ENCODE measurements around the gene MACROD2. TPM values are rescaled to one million over a fixed set of nuclear protein-coding genes. Genes with fewer than 3 reads are reported as not detected.

The MACROD2 gene
- polyA plus RNA-seq, 1 donor from 2014 or later, result 23.2 TPM

DNA sequence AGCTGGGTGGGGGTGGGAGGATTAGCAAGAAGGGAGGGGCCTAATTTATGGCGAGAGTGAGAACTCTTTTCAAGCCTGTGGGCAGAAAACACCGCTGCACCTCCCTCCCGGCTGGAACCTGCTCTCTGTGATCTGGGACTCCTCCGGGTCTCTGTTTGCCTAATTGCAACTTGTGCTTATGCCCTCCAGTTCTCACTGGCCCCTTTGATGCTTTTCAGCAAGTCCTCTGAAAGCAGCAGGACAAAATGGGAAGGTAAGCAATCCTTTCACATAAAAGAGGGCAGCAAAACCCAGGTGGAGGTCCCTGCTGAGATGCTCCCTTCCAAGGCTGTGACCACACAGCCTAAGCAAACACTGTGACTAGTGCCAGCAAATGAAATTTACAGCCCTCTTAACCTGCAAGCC lies 865.1 kb downstream of the MACROD2 start:
- Histone ChIP-seq H3K36me3 (ENCODE audit: insufficient read depth, low read length) (no peaks in the 10 kb centered on the region), H2AFZ (ENCODE audit: low read depth, low read length) (no peak overlapping the region), H4K20me1 (ENCODE audit: insufficient read depth) (no peaks in the 10 kb centered on the region), H3K4me3 (ENCODE audit: low read length) (no peak overlapping the region), H3K9ac (ENCODE audit: low read length) (no peak overlapping the region), H3F3A (ENCODE audit: insufficient read depth, low read length, poor library complexity, severe bottlenecking) (no peaks in the 10 kb centered on the region), H3K9me3 (ENCODE audit: low read length) (no peaks in the 10 kb centered on the region), H3K79me2 (replicated peaks; ENCODE audit: insufficient read depth, low read length) (no peaks in the 10 kb centered on the region), H3K27me3 (ENCODE audit: insufficient read depth, low read depth, low read length) (no peaks in the 10 kb centered on the region), H3K9me2 (ENCODE audit: insufficient read depth, low read length) (no peaks in the 10 kb centered on the region), H3K4me2 (ENCODE audit: low read length) (no peak overlapping the region), H3K27ac (ENCODE audit: low read length) (no peak overlapping the region)
- no peak for TF ChIP-seq SMC3 (conservative IDR thresholded peaks at IDR 0.05; ENCODE audit: poor library complexity)
- no peak for TF ChIP-seq REST (IDR thresholded peaks at IDR 0.05; ENCODE audit: borderline replicate concordance)
- TF ChIP-seq MXI1 (conservative IDR thresholded peaks at IDR 0.05; ENCODE audit: poor library complexity, severe bottlenecking), result no peak
- no peak for TF ChIP-seq POLR2AphosphoS5 (IDR thresholded peaks at IDR 0.05)
- no peak for TF ChIP-seq EP300 (conservative IDR thresholded peaks at IDR 0.05; ENCODE audit: poor library complexity, severe bottlenecking)
- no peak for TF ChIP-seq EZH2 (IDR thresholded peaks at IDR 0.05; ENCODE audit: borderline replicate concordance, insufficient read depth, low read length, poor library complexity, severe bottlenecking)
- TF ChIP-seq TAF1 (IDR thresholded peaks at IDR 0.05; ENCODE audit: low read depth), result no peak
- no peak for TF ChIP-seq CTCF (IDR thresholded peaks at IDR 0.05; ENCODE audit: poor library complexity, severe bottlenecking)

DNA sequence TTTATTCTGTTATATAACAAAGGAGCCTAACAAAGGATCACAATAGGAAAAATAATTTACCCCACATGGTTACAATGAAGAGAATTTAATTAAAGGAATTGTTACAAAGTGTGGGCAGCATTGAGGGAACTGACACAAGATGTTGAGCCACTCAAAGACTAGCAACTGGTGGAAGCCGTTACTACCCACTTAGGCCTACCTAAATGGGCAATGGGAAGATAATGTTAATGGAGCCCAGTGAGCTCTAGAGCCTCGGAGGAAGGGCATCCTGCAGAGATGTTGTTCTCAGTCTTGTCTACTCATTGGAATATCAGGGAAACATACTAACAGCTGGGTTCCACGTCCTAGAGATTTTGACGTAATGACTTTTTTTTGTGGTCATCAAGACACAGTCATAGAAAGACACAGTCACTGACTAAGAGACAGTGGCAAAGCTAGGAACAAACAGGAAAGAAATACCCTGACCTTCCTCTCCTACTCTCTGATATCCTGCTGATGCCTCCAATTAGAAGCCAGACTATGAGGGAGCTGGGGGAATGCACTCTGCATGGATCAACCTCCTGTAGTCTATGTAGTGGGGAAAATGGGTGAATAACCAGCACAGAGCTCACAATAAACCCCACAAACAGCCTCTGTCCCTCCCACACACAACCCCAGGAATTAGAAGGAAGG lies 865.8 kb downstream of the MACROD2 start:
- Histone ChIP-seq H3K27me3 (ENCODE audit: insufficient read depth, low read depth, low read length) (no peaks in the 10 kb centered on the region), H3K4me2 (ENCODE audit: low read length) (no peak overlapping the region), H4K20me1 (ENCODE audit: insufficient read depth) (no peaks in the 10 kb centered on the region), H3K27ac (ENCODE audit: low read length) (no peak overlapping the region), H3K9me3 (ENCODE audit: low read length) (no peaks in the 10 kb centered on the region), H3K79me2 (replicated peaks; ENCODE audit: insufficient read depth, low read length) (no peaks in the 10 kb centered on the region), H3K9me2 (ENCODE audit: insufficient read depth, low read length) (no peaks in the 10 kb centered on the region), H3K9ac (ENCODE audit: low read length) (no peak overlapping the region), H2AFZ (ENCODE audit: low read depth, low read length) (no peak overlapping the region), H3K4me3 (ENCODE audit: low read length) (no peak overlapping the region), H3F3A (ENCODE audit: insufficient read depth, low read length, poor library complexity, severe bottlenecking) (no peaks in the 10 kb centered on the region), H3K36me3 (ENCODE audit: insufficient read depth, low read length) (no peaks in the 10 kb centered on the region)
- no peak for TF ChIP-seq SMC3 (conservative IDR thresholded peaks at IDR 0.05; ENCODE audit: poor library complexity)
- TF ChIP-seq REST (IDR thresholded peaks at IDR 0.05; ENCODE audit: borderline replicate concordance), result no peak
- TF ChIP-seq CTCF (IDR thresholded peaks at IDR 0.05; ENCODE audit: poor library complexity, severe bottlenecking), result no peak
- TF ChIP-seq EZH2 (IDR thresholded peaks at IDR 0.05; ENCODE audit: borderline replicate concordance, insufficient read depth, low read length, poor library complexity, severe bottlenecking), result no peak
- TF ChIP-seq TAF1 (IDR thresholded peaks at IDR 0.05; ENCODE audit: low read depth), result no peak
- TF ChIP-seq POLR2AphosphoS5 (IDR thresholded peaks at IDR 0.05), result no peak
- TF ChIP-seq EP300 (conservative IDR thresholded peaks at IDR 0.05; ENCODE audit: poor library complexity, severe bottlenecking), result no peak
- no peak for TF ChIP-seq RAD21 (conservative IDR thresholded peaks at IDR 0.05)
- TF ChIP-seq MXI1 (conservative IDR thresholded peaks at IDR 0.05; ENCODE audit: poor library complexity, severe bottlenecking), result no peak
